ENCODE measurements around the gene EFNB2. TPM values are rescaled to one million over a fixed set of nuclear protein-coding genes. Genes with fewer than 3 reads are reported as not detected.

Gene EFNB2
- total RNA-seq, 2 experiments from 2014 or later: 0.25 to 0.51 TPM

DNA sequence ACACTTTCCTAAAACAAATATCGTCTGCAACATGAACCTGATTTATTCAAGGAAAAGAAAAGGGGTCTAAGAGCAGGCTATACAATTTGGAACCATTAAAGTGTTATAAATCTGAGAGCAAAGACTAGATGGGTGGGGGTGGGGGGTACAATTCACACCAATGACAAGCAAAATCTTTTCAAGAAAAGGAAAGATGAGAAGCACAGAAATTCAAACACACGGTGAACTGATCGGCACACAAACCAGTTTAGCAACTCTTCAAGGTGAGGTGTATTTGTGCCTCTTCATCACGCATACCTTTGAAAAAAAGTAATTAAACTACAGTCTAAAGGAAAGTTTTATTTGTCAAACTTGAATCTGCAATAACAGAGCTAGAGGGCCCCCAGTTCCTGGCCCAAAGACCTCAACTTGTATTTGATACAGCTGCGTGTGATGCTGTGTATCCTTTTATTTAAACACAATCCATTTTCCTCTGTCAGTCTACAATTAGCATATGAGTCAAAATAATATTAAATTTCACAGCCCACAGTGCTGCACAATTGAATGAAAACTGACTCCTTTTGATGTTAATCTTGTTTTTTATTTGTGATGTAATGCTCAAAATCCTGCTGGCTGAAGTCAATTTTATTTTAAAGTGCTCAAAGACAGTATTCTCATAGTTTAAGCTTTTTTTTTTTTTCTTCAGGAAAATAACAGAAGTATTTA is 14.2 kb downstream of the EFNB2 start:
- H2AFZ ChIP-seq (ENCODE audit: low read length): no peak overlapping the region
- H3K4me2 ChIP-seq (ENCODE audit: low read length): no peak overlapping the region
- no peak for TF ChIP-seq EZH2phosphoT487 (IDR thresholded peaks at IDR 0.05; ENCODE audit: borderline replicate concordance, low read depth, low read length)
- TF ChIP-seq, protein P1, sequence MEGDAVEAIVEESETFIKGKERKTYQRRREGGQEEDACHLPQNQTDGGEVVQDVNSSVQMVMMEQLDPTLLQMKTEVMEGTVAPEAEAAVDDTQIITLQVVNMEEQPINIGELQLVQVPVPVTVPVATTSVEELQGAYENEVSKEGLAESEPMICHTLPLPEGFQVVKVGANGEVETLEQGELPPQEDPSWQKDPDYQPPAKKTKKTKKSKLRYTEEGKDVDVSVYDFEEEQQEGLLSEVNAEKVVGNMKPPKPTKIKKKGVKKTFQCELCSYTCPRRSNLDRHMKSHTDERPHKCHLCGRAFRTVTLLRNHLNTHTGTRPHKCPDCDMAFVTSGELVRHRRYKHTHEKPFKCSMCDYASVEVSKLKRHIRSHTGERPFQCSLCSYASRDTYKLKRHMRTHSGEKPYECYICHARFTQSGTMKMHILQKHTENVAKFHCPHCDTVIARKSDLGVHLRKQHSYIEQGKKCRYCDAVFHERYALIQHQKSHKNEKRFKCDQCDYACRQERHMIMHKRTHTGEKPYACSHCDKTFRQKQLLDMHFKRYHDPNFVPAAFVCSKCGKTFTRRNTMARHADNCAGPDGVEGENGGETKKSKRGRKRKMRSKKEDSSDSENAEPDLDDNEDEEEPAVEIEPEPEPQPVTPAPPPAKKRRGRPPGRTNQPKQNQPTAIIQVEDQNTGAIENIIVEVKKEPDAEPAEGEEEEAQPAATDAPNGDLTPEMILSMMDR (conservative IDR thresholded peaks at IDR 0.05; ENCODE audit: low read length): no peak
- H3K9me3 ChIP-seq (ENCODE audit: low read length): no peaks in the 10 kb centered on the region
- no TSS peak for BruUV-seq (replicated peaks)
- intact Hi-C loops (cut with micrococcal nuclease; ENCODE audit: unreplicated experiment): no loop called here
- H3K9me2 ChIP-seq (ENCODE audit: insufficient read depth, low read length): no peaks in the 10 kb centered on the region
- no peaks in the 10 kb centered on the region for H3K36me3 ChIP-seq (ENCODE audit: insufficient read depth, low read length)
- no peaks in the 10 kb centered on the region for H3K79me2 ChIP-seq (ENCODE audit: insufficient read depth, low read depth, low read length)
- H3K4me1 ChIP-seq (ENCODE audit: insufficient read depth, low read length, poor library complexity, severe bottlenecking): no peaks in the 10 kb centered on the region
- H3K27ac ChIP-seq (ENCODE audit: low read depth, low read length, poor library complexity, severe bottlenecking): no peak overlapping the region
- H3K4me3 ChIP-seq (ENCODE audit: low read depth, low read length, poor library complexity, severe bottlenecking): no peak overlapping the region
- H4K20me1 ChIP-seq (ENCODE audit: insufficient read depth, low read length): no peaks in the 10 kb centered on the region
- no peak for DNase-seq (ENCODE audit: low spot score)
- CTCF ChIA-PET (ENCODE audit: unreplicated experiment): no interaction called here
- POLR2A ChIA-PET: no interaction called here

DNA sequence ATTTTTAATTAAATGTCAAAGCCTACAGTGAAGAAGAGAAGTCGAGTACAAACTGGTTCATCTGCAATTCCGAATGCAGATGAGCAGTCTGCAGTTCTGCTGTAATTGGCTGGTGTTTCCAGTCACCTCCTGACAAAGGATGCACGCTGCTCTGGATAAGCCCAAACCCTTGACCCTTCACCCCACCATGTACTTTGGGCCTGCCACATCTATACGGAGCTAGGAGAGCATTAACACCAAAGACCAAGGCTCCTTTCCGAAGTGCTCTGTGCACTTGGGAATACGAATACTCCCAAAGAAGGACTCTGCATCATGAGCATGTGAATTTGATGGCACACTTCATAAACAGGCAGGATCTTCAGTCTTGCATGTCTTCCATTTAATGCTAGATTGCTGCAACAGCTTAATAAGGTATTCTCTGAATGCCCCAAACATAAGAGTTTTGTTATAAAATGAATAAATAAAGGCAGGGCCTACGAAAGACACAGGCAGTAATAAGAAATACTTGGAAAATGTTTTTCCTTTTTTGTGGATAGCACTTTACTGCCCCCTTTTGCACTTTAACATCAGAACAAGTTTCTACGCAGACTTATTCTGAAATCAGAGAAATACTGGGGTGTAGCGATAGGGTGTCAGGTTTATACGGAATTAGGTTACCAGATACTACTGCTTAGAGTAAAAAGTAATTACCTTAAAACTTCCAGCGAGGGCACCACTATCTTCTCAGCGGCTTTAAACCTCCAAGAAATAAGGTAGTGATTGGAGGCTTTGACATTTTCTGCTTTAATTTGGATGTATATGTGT is 15.0 kb downstream of the EFNB2 start:
- no TSS peak for BruUV-seq (replicated peaks)
- POLR2A ChIA-PET: no interaction called here
- H3K4me3 ChIP-seq (ENCODE audit: low read depth, low read length, poor library complexity, severe bottlenecking): no peak overlapping the region
- H3K4me1 ChIP-seq (ENCODE audit: insufficient read depth, low read length, poor library complexity, severe bottlenecking): no peaks in the 10 kb centered on the region
- CTCF ChIA-PET (ENCODE audit: unreplicated experiment): no interaction called here
- no peak for DNase-seq (ENCODE audit: low spot score)
- H4K20me1 ChIP-seq (ENCODE audit: insufficient read depth, low read length): no peaks in the 10 kb centered on the region
- H3K9me2 ChIP-seq (ENCODE audit: insufficient read depth, low read length): no peaks in the 10 kb centered on the region
- H3K9me3 ChIP-seq (ENCODE audit: low read length): no peaks in the 10 kb centered on the region
- H3K27ac ChIP-seq (ENCODE audit: low read depth, low read length, poor library complexity, severe bottlenecking): no peak overlapping the region
- intact Hi-C loops (cut with micrococcal nuclease; ENCODE audit: unreplicated experiment): no loop called here
- H3K4me2 ChIP-seq (ENCODE audit: low read length): no peak overlapping the region
- no peak overlapping the region for H2AFZ ChIP-seq (ENCODE audit: low read length)
- TF ChIP-seq EZH2phosphoT487 (IDR thresholded peaks at IDR 0.05; ENCODE audit: borderline replicate concordance, low read depth, low read length): no peak
- H3K36me3 ChIP-seq (ENCODE audit: insufficient read depth, low read length): no peaks in the 10 kb centered on the region
- H3K79me2 ChIP-seq (ENCODE audit: insufficient read depth, low read depth, low read length): no peaks in the 10 kb centered on the region

DNA sequence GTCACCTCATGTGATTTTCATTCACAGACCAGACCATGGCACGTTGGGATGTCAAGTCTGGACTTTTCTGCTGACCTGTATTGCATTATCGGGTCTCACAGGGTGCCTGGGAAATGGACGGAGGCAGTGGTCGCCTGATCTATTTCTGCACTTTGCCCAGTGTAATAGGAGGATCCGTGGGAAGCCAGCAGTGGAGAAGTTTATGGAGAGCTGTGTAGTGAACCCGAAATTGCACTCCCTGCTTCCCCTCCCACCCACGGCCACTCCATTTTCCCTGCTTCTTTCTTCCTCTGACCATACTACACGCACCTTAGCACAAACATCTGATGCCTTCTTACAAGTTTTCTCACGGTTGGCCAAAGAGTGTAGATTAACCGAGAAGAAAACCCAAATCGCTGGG is 16.9 kb downstream of the EFNB2 start:
- TF ChIP-seq EZH2phosphoT487 (IDR thresholded peaks at IDR 0.05; ENCODE audit: borderline replicate concordance, low read depth, low read length): no peak
- TF ChIP-seq, protein P1 (conservative IDR thresholded peaks at IDR 0.05; ENCODE audit: low read length): no peak
- Histone ChIP-seq H3K4me1 (ENCODE audit: insufficient read depth, low read length, poor library complexity, severe bottlenecking) (no peaks in the 10 kb centered on the region), H2AFZ (ENCODE audit: low read length) (no peak overlapping the region), H3K36me3 (ENCODE audit: insufficient read depth, low read length) (no peaks in the 10 kb centered on the region), H3K4me2 (ENCODE audit: low read length) (no peak overlapping the region), H4K20me1 (ENCODE audit: insufficient read depth, low read length) (no peaks in the 10 kb centered on the region), H3K27ac (ENCODE audit: low read depth, low read length, poor library complexity, severe bottlenecking) (no peak overlapping the region), H3K79me2 (ENCODE audit: insufficient read depth, low read depth, low read length) (no peaks in the 10 kb centered on the region), H3K4me3 (ENCODE audit: low read depth, low read length, poor library complexity, severe bottlenecking) (no peak overlapping the region), H3K9me3 (ENCODE audit: low read length) (no peaks in the 10 kb centered on the region), H3K9me2 (ENCODE audit: insufficient read depth, low read length) (no peaks in the 10 kb centered on the region)
- ChIA-PET POLR2A (interaction anchor here (0.6 kb wide), 1 partner anchor 27 kb away, joined by 3 read pairs; no protein-coding TSS in a partner anchor), CTCF (ENCODE audit: unreplicated experiment) (no interaction called here)
- no peak for DNase-seq (ENCODE audit: low spot score)
- no TSS peak for BruUV-seq (replicated peaks)
- intact Hi-C loops (cut with micrococcal nuclease; ENCODE audit: unreplicated experiment): no loop called here
